ENCODE results near the gene VAMP1. TPM values are rescaled to one million over a fixed set of nuclear protein-coding genes. Genes with fewer than 3 reads are reported as not detected.

The VAMP1 gene
- polyA plus RNA-seq, 3 donors = 0.84 to 24.6 (median 0.85) TPM

GRCh38 chr12:6464531-6464930 is 5.9 kb downstream of the VAMP1 start:
- no peak for TF ChIP-seq CTCF (IDR thresholded peaks at IDR 0.05)
- no peaks in the 10 kb centered on the region for H3K9me3 ChIP-seq (replicated peaks in 1 of 2; ENCODE audit: control insufficient read depth in 1 of 2, insufficient read depth in 1 of 2, low read length in 2 of 2)
- H4K20me1 ChIP-seq (ENCODE audit: insufficient read depth, low read length) = peaks cover 32% of the 10 kb centered on the region
- no peak overlapping the region for H3K4me3 ChIP-seq (replicated peaks in 1 of 3; ENCODE audit: low read depth in 2 of 3, low read length in 3 of 3)
- no peak overlapping the region for H3K4me2 ChIP-seq (replicated peaks; ENCODE audit: extremely low read depth, low read length, poor library complexity, severe bottlenecking)
- H3K27me3 Mint-ChIP-seq (ENCODE audit: low read depth in 3 of 3) = peaks cover 0 to 2% (median 1%) of the 10 kb centered on the region in 3 donors
- H3K9ac ChIP-seq (ENCODE audit: insufficient read depth, low read length, poor library complexity, severe bottlenecking) = no peak overlapping the region
- no peaks in the 10 kb centered on the region for H3K27me3 ChIP-seq (ENCODE audit: control insufficient read depth in 2 of 2, insufficient read depth in 2 of 2, low read length in 2 of 2)
- H3K27ac Mint-ChIP-seq = peak overlapping the region in 5 of 7 donors; percentile 1 to 71 (median 8)
- no peak overlapping the region for H3K4me3 Mint-ChIP-seq
- intact Hi-C loops (cut with micrococcal nuclease) = loop anchor here (5.0 kb wide), 4 partner anchors 37 to 142 kb away; partner anchors contain the start of gene IFFO1 (in 1 of the 2)
- H3K36me3 ChIP-seq (replicated peaks in 1 of 2; ENCODE audit: control insufficient read depth in 1 of 2, insufficient read depth in 2 of 2, low read length in 2 of 2) = peaks cover 26 to 45% of the 10 kb centered on the region in 2 donors
- H3K9me3 Mint-ChIP-seq = no peaks in the 10 kb centered on the region
- DNase-seq = no peak
- peak overlapping the region in 1 of 2 donors; percentile 85 for H3K27ac ChIP-seq (ENCODE audit: low read depth in 1 of 2, low read length in 2 of 2)
- H3K36me3 Mint-ChIP-seq = peaks cover 65 to 68% of the 10 kb centered on the region in 2 donors
- 94% methylated on average over 8 of the region's 8 CpGs for WGBS (ENCODE audit: insufficient coverage)
- peaks cover 53 to 62% of the 10 kb centered on the region in 2 donors for H3K4me1 ChIP-seq (ENCODE audit: control insufficient read depth in 1 of 2, insufficient read depth in 2 of 2, low read length in 2 of 2)
- peaks cover 74% of the 10 kb centered on the region for H3K4me1 Mint-ChIP-seq
- peaks cover 32% of the 10 kb centered on the region for H3K79me2 ChIP-seq (ENCODE audit: insufficient read depth, low read length)
- H2AFZ ChIP-seq (ENCODE audit: insufficient read depth, low read depth, low read length, poor library complexity, severe bottlenecking) = no peak overlapping the region

GRCh38 chr12:6463858-6464257 is 6.6 kb downstream of the VAMP1 start:
- peaks cover 74% of the 10 kb centered on the region for H3K4me1 Mint-ChIP-seq
- no peak for DNase-seq
- peaks cover 68 to 70% of the 10 kb centered on the region in 2 donors for H3K36me3 Mint-ChIP-seq
- Histone ChIP-seq H3K4me1 (ENCODE audit: control insufficient read depth in 1 of 2, insufficient read depth in 2 of 2, low read length in 2 of 2) (peaks cover 53 to 62% of the 10 kb centered on the region in 2 donors), H3K9ac (ENCODE audit: insufficient read depth, low read length, poor library complexity, severe bottlenecking) (no peak overlapping the region), H3K4me2 (replicated peaks; ENCODE audit: extremely low read depth, low read length, poor library complexity, severe bottlenecking) (no peak overlapping the region), H3K27ac (ENCODE audit: low read depth in 1 of 2, low read length in 2 of 2) (peak overlapping the region in 1 of 2 donors; percentile 85), H3K9me3 (replicated peaks in 1 of 2; ENCODE audit: control insufficient read depth in 1 of 2, insufficient read depth in 1 of 2, low read length in 2 of 2) (no peaks in the 10 kb centered on the region), H3K36me3 (replicated peaks in 1 of 2; ENCODE audit: control insufficient read depth in 1 of 2, insufficient read depth in 2 of 2, low read length in 2 of 2) (peaks cover 32 to 52% of the 10 kb centered on the region in 2 donors), H3K79me2 (ENCODE audit: insufficient read depth, low read length) (peaks cover 25% of the 10 kb centered on the region), H3K27me3 (ENCODE audit: control insufficient read depth in 2 of 2, insufficient read depth in 2 of 2, low read length in 2 of 2) (no peaks in the 10 kb centered on the region), H3K4me3 (replicated peaks in 1 of 3; ENCODE audit: low read depth in 2 of 3, low read length in 3 of 3) (no peak overlapping the region), H4K20me1 (ENCODE audit: insufficient read depth, low read length) (peaks cover 26% of the 10 kb centered on the region), H2AFZ (ENCODE audit: insufficient read depth, low read depth, low read length, poor library complexity, severe bottlenecking) (no peak overlapping the region)
- H3K27me3 Mint-ChIP-seq (ENCODE audit: low read depth in 3 of 3) = peaks cover 0 to 2% (median 1%) of the 10 kb centered on the region in 3 donors
- no peaks in the 10 kb centered on the region for H3K9me3 Mint-ChIP-seq
- TF ChIP-seq CTCF (IDR thresholded peaks at IDR 0.05) = no peak
- intact Hi-C loops (cut with micrococcal nuclease) = loop anchor here (5.0 kb wide), 4 partner anchors 37 to 142 kb away; partner anchors contain the start of gene IFFO1 (in 1 of the 2)
- peak overlapping the region in 3 of 7 donors; percentile 2 to 71 (median 27) for H3K27ac Mint-ChIP-seq
- 85% methylated on average over 4 of the region's 6 CpGs for WGBS (ENCODE audit: insufficient coverage)
- H3K4me3 Mint-ChIP-seq = no peak overlapping the region

Measured in CD14-positive monocyte (primary cell).